OCI-LY1 (cell line): ENCODE results near the gene EEF1G.

Experiments used
- EZH2 ChIP-seq: fragments of 200-600 bp; sonication (generic), shearing (Covaris generic); IDR thresholded peaks from 2 replicates; pipeline ENCODE4 v1.8.0; 2017; ENCODE audit warnings: borderline replicate concordance, mixed run types, mild to moderate bottlenecking, antibody characterized with exemption, low read length, moderate library complexity, mixed read lengths
- TF ChIP-seq, protein P1 (sequence below): fragments of 200-600 bp; sonication (generic), shearing (Covaris generic); IDR thresholded peaks from 2 replicates; pipeline ENCODE4 v1.5.1; 2017; ENCODE audit warnings: mild to moderate bottlenecking, antibody characterized with exemption, low read length, moderate library complexity, mixed read lengths

DNA sequence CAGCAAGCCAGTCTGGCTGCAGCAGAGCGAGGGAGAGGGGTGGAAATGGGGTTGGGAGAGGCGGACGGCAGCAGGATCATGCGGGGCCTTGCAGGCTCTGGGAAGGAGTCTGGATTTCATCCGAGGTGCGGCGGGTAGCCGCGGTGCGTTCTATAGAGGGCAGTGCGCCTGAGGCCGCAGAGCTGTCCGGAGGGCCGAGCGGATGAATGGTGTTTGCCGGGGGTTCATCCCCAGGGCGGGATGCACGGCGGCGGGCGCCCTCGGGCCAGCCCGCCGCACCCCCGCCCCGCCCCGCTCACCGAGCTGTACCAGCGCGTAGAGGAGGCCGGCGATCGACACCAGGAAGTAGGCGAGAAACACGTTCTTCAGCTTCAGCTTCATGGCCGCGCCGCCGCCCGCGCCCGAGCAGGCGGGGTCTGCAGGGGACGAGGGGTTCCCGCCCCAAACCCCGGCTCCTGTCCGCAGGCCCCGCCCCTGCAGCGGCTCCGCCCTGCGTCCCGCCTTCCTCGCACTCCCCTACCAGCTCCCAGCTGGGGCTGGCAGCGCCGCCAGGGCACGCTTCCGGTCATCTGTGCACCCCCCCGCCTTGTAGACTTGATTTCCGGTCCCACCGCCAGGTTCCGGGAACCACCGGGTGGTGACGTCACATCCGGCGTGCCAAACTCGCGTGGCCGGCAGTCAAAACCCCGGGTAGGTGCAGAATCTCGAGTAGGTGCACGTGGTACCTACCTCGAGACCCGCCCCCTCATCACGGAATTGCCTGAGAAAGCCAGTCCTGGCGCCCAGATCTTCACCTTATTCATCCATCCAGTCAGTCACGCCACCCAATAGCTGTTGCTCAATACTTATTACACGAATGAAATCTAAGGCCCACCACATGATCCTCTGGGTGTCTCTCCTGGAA, 48.1 kb upstream of the EEF1G start, which contains the start of gene B3GAT3:
- TF ChIP-seq, protein P1, sequence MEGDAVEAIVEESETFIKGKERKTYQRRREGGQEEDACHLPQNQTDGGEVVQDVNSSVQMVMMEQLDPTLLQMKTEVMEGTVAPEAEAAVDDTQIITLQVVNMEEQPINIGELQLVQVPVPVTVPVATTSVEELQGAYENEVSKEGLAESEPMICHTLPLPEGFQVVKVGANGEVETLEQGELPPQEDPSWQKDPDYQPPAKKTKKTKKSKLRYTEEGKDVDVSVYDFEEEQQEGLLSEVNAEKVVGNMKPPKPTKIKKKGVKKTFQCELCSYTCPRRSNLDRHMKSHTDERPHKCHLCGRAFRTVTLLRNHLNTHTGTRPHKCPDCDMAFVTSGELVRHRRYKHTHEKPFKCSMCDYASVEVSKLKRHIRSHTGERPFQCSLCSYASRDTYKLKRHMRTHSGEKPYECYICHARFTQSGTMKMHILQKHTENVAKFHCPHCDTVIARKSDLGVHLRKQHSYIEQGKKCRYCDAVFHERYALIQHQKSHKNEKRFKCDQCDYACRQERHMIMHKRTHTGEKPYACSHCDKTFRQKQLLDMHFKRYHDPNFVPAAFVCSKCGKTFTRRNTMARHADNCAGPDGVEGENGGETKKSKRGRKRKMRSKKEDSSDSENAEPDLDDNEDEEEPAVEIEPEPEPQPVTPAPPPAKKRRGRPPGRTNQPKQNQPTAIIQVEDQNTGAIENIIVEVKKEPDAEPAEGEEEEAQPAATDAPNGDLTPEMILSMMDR = no peak
- no peak for TF ChIP-seq EZH2
